Measurements from ENCODE around the gene PRKCA. TPM values are rescaled to one million over a fixed set of nuclear protein-coding genes. Genes with fewer than 3 reads are reported as not detected.

PRKCA gene
- total and polyA plus RNA-seq, 10 of the 15 experiments (the other 5 are each of a cell fraction or from before 2014, with no cell fraction given): 0.11 to 14.6 (median 0.72) TPM

DNA sequence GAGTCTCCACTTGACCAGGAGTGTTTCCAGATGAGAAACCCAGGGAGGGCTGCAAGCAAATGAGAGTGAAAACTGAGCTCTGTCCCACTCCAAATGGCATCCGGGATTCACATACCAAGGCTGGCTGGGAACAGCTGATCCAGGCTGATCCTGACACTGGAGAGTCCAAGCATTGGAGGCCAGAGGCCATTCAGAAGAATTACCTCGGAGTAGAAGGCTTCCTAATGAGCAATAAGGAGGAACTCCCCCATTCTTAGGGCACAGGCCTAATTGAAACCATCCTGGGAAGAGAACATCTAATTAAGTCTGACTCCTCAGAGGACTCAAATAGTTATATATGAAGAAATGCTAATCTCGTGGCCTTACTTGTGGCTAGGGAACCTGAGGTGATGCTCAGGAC, 142.8 kb downstream of the PRKCA start (continued):
- TF ChIP-seq RELB (IDR thresholded peaks at IDR 0.05; ENCODE audit: low read depth) (no peak), YBX1 (IDR thresholded peaks at IDR 0.05) (no peak), ZNF687 (IDR thresholded peaks at IDR 0.05) (no peak), HDAC6 (IDR thresholded peaks at IDR 0.05; ENCODE audit: unreplicated experiment) (no peak), SMC3 (IDR thresholded peaks at IDR 0.05; ENCODE audit: borderline replicate concordance, low read length) (no peak)

DNA sequence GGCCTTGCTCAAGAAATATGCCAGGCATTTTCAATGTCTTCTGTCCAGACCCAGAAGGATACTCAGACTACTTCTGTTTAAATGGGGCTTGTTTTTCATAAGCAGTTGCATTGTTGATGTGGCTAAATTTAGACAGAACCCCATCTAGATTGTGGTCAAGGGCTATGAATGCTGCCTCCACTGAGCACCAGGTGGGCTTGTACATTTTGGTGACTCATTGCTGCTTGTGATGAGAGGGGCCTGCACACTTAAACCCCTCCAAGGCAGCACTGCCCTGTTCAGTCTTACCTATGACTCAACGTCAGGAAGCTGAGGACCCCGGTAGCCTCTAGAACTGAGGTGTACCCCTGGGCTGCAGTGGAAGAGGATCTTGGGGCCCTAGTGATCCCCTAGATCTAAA, 144.0 kb downstream of the PRKCA start:
- ChIA-PET RAD21 (ENCODE audit: unreplicated experiment) (no interaction called here), CTCF (interaction anchor here (1.7 kb wide), 1 partner anchor 12 kb away, joined by 7 read pairs; no protein-coding TSS in a partner anchor), SMC1A (ENCODE audit: uncharacterized antibody, unreplicated experiment) (no interaction called here), POLR2A (no interaction called here)
- FAIRE-seq: no peak
- ATAC-seq: no peak
- in situ Hi-C loops (cut with MboI) (no loop called here), intact Hi-C loops (cut with micrococcal nuclease; ENCODE audit: unreplicated experiment) (no loop called here)
- Histone ChIP-seq H4K20me1 (ENCODE audit: control insufficient read depth, insufficient read depth) (no peaks in the 10 kb centered on the region), H3K79me2 (ENCODE audit: control insufficient read depth, insufficient read depth, low read length) (no peaks in the 10 kb centered on the region), H3K27me3 (replicated peaks in 1 of 2; ENCODE audit: control insufficient read depth in 2 of 2, insufficient read depth in 2 of 2, low read length in 1 of 2) (no peaks in the 10 kb centered on the region), H3K4me1 (ENCODE audit: control insufficient read depth, insufficient read depth, low read length) (peaks cover 14% of the 10 kb centered on the region), H3K9ac (ENCODE audit: control insufficient read depth, insufficient read depth, low read length) (no peak overlapping the region), H3K36me3 (ENCODE audit: control insufficient read depth in 2 of 2, insufficient read depth in 2 of 2, low read length in 1 of 2) (no peaks in the 10 kb centered on the region), H2AFZ (ENCODE audit: control insufficient read depth, low read depth, low read length) (no peak overlapping the region), H3K9me3 (replicated peaks; ENCODE audit: control insufficient read depth, insufficient read depth, low read length) (no peaks in the 10 kb centered on the region; the same call in 2 of the 3 replicates), H3K4me3 (no peak overlapping the region), H3K27ac (ENCODE audit: control insufficient read depth, insufficient read depth) (no peak overlapping the region), H3K4me2 (ENCODE audit: control insufficient read depth, insufficient read depth) (no peak overlapping the region)
- no peak for DNase-seq (ENCODE audit: low read depth, low spot score)
- TF ChIP-seq ZBTB33 (IDR thresholded peaks at IDR 0.05) (no peak), STAT3 (IDR thresholded peaks at IDR 0.05; ENCODE audit: low read depth, low read length) (no peak), RUNX3 (IDR thresholded peaks at IDR 0.05; ENCODE audit: low read length) (peak; percentile 43; the same call in 1 of the 2 replicates), IKZF2 (IDR thresholded peaks at IDR 0.05) (no peak)
- 28% methylated on average over 2 of the region's 2 CpGs for WGBS (ENCODE audit: insufficient coverage, insufficient replicate concordance, low lambda C conversion rate, missing lambda C conversion rate)
- BruUV-seq (replicated peaks): no TSS peak

Measured in GM12878 (cell line).